GM12874 (cell line): ENCODE measurements around the gene GRWD1.

Experiments used
- TF ChIP-seq, protein P1 (sequence below): IDR thresholded peaks from 2 replicates; pipeline ENCODE4 v1.5.1; 2011; ENCODE audit warnings: low read depth, mild to moderate bottlenecking, control low read depth, low read length, moderate library complexity; ENCODE audit not compliant: insufficient read depth

GRWD1 gene

DNA sequence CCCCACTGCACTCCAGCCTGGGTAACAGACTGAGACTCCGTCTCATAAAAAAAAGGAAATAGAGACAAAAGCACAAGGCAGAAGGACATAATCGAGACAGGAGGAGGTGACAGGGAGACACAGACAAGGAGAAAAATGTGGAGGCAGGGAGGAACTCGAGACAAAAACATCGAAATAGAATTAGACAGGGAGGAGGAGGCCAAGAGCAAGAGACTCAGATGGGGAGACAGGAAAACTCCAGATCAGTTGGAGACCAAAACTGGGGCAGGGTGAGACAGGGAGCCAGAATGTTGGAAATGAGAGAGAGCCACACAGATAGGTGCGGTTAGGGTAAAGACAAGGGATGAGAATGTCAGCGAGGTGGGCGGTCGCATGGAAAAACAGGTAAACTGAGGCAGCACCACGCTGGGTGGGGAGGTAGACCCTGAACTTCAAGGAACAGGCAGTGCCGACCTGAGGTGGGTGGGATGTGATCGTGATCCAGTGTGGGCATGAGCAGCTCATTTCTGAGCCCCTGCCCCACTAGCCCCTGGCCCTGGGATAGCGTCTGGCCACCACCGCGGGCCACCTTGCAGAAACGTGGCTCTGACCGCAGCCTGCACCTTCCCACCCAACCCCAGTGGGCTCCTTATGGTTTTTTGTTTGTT, 38.6 kb downstream of the GRWD1 start:
- TF ChIP-seq, protein P1, sequence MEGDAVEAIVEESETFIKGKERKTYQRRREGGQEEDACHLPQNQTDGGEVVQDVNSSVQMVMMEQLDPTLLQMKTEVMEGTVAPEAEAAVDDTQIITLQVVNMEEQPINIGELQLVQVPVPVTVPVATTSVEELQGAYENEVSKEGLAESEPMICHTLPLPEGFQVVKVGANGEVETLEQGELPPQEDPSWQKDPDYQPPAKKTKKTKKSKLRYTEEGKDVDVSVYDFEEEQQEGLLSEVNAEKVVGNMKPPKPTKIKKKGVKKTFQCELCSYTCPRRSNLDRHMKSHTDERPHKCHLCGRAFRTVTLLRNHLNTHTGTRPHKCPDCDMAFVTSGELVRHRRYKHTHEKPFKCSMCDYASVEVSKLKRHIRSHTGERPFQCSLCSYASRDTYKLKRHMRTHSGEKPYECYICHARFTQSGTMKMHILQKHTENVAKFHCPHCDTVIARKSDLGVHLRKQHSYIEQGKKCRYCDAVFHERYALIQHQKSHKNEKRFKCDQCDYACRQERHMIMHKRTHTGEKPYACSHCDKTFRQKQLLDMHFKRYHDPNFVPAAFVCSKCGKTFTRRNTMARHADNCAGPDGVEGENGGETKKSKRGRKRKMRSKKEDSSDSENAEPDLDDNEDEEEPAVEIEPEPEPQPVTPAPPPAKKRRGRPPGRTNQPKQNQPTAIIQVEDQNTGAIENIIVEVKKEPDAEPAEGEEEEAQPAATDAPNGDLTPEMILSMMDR = no peak

DNA sequence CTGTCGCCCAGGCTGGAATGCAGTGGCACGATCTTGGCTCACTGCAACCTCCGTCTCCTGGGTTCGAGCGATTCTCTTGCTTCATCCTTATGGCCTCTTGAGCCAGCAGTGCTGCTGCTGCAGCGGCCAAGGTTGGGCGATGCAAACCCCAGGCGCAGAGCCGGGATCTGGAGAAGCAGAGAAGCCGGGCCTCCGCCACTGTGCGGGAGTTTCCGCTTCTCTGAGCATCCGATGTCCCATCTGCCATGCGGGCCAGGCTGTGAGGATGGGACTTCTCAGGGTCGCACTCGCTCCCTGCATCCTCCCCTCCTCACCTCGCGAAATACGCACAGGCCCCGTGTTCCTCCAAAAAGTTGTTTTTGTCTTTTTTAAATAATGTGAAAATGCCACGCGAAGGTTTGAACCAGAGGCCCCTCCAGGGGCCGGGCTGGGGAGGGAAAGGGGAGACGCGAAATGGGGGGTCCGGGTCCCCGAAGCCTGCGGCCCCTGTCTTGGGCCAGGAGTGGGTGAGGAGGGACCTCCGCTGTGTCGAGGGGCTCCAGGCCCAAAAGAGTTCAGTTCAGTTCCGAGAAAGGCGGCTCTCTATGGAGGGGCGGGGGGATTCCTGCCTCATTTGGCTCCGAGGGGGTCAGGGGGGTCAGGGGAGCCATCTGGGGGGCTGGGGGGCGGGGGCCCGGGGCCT, 39.3 kb downstream of the GRWD1 start:
- TF ChIP-seq, protein P1 = no peak

DNA sequence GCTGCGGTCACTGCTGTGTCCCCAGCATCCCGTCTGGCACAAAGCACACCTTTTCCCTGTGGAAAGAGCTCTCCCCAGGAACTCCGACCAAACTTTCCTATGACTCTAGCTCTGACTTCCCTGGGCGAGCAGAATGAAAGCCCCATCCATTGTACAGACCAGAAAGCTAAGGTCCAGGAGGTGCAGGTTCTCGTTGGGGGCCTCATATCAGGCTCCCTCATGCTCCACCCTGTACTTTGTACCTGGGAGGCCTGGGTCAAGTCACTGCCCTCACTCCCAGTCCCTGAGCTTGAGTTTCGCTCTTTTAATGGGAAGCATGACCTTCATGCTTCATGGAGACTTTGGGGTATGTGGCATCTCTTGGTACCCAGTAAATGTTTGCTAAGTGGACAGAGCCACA, 41.8 kb downstream of the GRWD1 start:
- TF ChIP-seq, protein P1 = no peak

DNA sequence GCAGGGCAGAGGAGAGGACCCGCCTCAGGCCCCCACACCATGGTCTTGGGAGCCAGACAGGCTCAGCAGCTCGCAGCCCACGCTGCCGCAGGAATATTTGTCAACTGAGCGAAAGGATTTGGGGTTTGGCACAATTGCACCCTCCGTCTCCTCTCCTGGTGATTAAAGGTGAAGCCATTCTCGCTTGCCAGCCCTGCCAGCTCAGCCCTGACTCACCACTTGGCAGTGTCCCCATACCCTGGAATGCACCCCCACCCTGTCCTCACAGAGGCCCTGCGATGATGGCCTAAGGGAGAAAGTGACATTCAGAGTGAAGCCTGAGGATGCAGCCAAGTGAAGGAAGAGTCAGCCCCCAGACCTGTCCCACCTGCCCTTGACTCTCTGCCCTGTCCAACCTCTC, 42.2 kb downstream of the GRWD1 start:
- TF ChIP-seq, protein P1 = no peak

DNA sequence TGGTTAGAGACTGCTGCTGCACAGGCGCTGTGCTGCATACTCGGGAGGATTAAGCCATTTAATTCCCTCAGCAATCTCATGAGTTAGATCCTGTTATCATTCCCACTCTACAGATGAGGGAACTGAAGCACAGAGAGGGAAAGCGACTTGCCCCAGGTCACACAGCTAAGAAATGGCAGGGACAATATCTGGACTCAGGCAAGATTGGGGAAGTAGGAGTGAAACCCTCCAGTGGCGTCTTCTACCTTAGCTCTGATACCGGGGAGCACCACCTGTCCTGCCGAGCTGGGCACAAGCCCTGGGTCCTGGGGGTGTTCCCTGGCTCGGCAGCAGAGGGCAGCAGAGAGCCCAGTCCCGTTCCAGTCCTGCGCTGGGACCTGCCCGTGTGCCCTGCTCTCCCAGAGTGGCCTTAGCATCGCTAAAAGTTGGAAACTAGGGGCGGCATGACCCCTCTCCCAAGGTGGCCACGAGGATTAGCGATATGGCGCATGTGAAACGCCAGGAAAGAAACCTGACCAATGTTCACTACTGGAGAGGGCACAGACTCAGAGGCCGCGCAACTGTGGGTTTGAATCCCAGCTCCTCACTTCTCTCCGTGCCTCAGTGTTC, 43.9 kb downstream of the GRWD1 start:
- TF ChIP-seq, protein P1 = peak; percentile 99

DNA sequence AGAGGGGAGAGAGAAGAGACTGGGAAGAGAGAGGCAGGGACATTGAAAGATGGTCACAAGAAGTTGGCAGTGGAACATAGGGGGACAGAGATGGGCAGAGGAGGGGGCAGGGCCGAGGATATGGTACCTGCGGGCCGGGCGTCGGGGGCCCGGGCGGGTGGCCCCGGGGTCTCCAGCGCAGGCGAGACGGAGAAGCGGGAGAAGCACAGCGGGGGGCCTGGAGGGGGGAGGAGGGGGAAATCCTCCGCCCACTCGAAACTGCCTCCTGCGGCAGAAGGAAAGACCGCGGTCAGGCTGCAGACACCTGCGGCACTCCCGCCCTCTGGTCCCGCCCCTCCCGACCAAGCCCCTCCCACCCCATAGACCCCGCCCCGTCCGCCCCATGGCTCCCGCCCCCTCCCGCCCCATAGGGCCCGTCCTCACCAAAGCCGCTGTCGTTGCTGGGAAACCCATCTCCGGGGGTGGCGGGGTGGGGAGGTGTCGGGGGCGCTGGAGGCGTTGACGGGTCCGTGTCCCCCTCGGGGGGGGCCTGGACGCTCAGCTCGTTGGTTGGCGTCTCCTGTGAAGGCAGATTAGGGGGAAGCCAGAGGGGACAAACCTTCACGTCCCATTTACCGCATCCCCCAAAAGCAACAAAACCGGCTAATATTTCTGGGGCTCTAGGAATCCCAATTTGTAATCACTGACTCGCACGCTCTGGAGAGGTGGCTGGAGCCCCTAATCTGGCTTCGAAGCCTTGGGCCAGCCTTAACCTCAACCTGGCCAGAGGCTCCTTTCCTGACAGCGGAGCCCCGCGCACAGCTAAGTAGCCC, 45.4 kb downstream of the GRWD1 start:
- TF ChIP-seq, protein P1 = no peak

DNA sequence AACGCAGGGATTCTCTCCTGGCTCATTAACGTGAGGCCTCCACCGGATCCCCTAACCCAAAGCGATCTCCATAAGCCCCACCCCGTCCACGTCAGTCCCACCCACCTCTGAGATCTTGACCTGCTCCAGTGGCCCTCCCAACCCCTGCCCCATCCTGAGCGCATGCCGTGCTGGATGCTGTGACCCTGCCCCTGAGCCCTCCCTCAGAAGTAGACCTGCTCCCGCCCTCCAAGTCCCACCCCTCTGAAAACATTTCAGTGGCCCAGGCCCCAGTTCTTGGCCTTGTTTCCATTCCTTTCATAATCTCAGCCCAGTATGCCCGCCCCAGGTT, 46.0 kb downstream of the GRWD1 start:
- TF ChIP-seq, protein P1 = no peak
